HuH-7.5 (cell line): ENCODE measurements around the gene BCAP29.

ENCODE experiments used
- DNase-seq: peaks from one replicate; pipeline ENCODE4 v3.0.0; 2011; ENCODE audit warnings: low spot score

The BCAP29 gene

DNA sequence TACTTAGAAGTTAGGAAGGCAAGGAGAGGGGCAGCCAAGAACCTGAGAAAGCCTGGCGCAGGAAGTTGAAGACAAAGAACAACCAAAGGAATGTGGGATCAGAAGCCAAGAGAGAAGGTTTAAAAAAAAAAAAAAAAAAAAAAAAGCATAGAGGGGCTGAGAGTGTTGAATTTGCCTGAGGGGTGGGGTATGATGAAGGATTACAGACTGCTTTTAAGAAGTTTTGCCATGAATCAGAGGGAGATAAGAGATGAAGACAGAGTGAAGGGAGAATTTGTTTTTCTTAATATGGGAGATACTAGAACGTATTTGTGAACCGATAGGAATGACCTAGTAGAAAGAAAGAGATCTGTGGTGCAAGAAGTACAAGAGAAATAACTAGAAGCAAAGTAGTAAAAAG is 87.3 kb downstream of the BCAP29 start:
- DNase-seq, result no peak

DNA sequence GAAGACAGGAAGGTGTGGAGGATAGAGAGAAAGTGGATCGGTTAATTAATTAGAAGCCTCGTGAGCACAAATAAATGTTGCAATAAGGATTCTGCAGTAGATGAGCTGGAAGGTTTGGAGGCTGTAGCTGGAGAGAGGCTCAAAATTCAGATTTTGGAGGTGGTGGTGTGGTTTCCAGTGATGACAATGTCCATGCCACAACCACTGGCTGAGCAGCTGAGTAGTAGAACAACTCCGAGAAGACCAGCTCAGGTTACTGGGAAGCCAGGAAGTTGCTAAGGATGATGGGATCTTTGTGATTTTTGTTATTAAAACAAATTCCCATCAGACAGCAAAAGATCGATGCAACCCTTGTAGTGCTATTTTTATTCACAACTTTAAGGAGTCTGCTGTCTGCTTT is 88.2 kb downstream of the BCAP29 start:
- DNase-seq, result no peak
